ENCODE data around the gene CNTN2.

The CNTN2 gene

GRCh38 chr1:205018381-205018780 lies 24.6 kb upstream of the CNTN2 start:
- no peak for DNase-seq (ENCODE audit: low read depth)

- DNase-seq (ENCODE audit: low read depth): no peak
Observed at GRCh38 chr1:205020466-205020865, 22.5 kb upstream of the CNTN2 start.

GRCh38 chr1:205024679-205025078 lies 18.3 kb upstream of the CNTN2 start:
- DNase-seq (ENCODE audit: low read depth): no peak

GRCh38 chr1:205025239-205025638 lies 17.8 kb upstream of the CNTN2 start:
- DNase-seq (ENCODE audit: low read depth): no peak

GRCh38 chr1:205026181-205026580 lies 16.8 kb upstream of the CNTN2 start:
- no peak for DNase-seq (ENCODE audit: low read depth)

- no peak for DNase-seq (ENCODE audit: low read depth)
Observed at GRCh38 chr1:205028390-205028789, 14.6 kb upstream of the CNTN2 start.

- DNase-seq (ENCODE audit: low read depth): no peak
Observed at GRCh38 chr1:205028924-205029323, 14.1 kb upstream of the CNTN2 start.

GRCh38 chr1:205030241-205030640 lies 12.8 kb upstream of the CNTN2 start:
- no peak for DNase-seq (ENCODE audit: low read depth)

GRCh38 chr1:205030896-205031295 lies 12.1 kb upstream of the CNTN2 start:
- no peak for DNase-seq (ENCODE audit: low read depth)

- DNase-seq (ENCODE audit: low read depth): no peak
Observed at GRCh38 chr1:205032508-205032907, 10.5 kb upstream of the CNTN2 start.

- no peak for DNase-seq (ENCODE audit: low read depth)
Observed at GRCh38 chr1:205037539-205037938, 5.5 kb upstream of the CNTN2 start.

GRCh38 chr1:205038132-205038786 lies 4.8 kb upstream of the CNTN2 start:
- DNase-seq (ENCODE audit: low read depth): no peak

- DNase-seq (ENCODE audit: low read depth): no peak
Observed at GRCh38 chr1:205041001-205041715, 1.9 kb upstream of the CNTN2 start.

GRCh38 chr1:205041998-205042910 lies 758 bp upstream of the CNTN2 start:
- DNase-seq (ENCODE audit: low read depth): no peak

- DNase-seq (ENCODE audit: low read depth): no peak
Observed at GRCh38 chr1:205043866-205044265, 854 bp downstream of the CNTN2 start.

- DNase-seq (ENCODE audit: low read depth): no peak
Observed at GRCh38 chr1:205044741-205045140, 1.7 kb downstream of the CNTN2 start.

- no peak for DNase-seq (ENCODE audit: low read depth)
Observed at GRCh38 chr1:205045146-205045545, 2.1 kb downstream of the CNTN2 start.

GRCh38 chr1:205046870-205047269 lies 3.9 kb downstream of the CNTN2 start:
- DNase-seq (ENCODE audit: low read depth): no peak

GRCh38 chr1:205047764-205048231 lies 4.8 kb downstream of the CNTN2 start:
- no peak for DNase-seq (ENCODE audit: low read depth)

GRCh38 chr1:205048382-205048781 lies 5.4 kb downstream of the CNTN2 start:
- no peak for DNase-seq (ENCODE audit: low read depth)

- DNase-seq (ENCODE audit: low read depth): no peak
Observed at GRCh38 chr1:205049479-205049878, 6.5 kb downstream of the CNTN2 start.

GRCh38 chr1:205052690-205053089 lies 9.7 kb downstream of the CNTN2 start:
- no peak for DNase-seq (ENCODE audit: low read depth)

- DNase-seq (ENCODE audit: low read depth): no peak
Observed at GRCh38 chr1:205053296-205053695, 10.3 kb downstream of the CNTN2 start.

All from T-helper 22 cell (primary cell).